Calu3 (cell line): Measurements from ENCODE around the gene FOXO1. TPM values are rescaled to one million over a fixed set of nuclear protein-coding genes. Genes with fewer than 3 reads are reported as not detected.

Source experiments
- BruUV-seq: library from RNA; stranded (reverse); fragments of 400-500 nt; replicated peaks from 2 replicates; lab custom pipeline; 2021; lab: Mats Ljungman, UMichigan
- CTCF ChIA-PET: fragments of 300-600 bp; sonication (Branson Sonifier 250); formaldehyde crosslinking; loops from one replicate; lab custom pipeline; 2022; ENCODE audit warnings: antibody characterized with exemption; lab: Charles Lee
- DNase-seq: peaks from one replicate; pipeline ENCODE4 v3.0.0; 2022
- H3K27ac Mint-ChIP-seq: one replicate; pipeline ENCODE4 v1.8.0; 2022; ENCODE audit warnings: mixed read lengths; ENCODE audit not compliant: unreplicated experiment
- H3K27me3 Mint-ChIP-seq: one replicate; pipeline ENCODE4 v1.8.0; 2022; ENCODE audit warnings: mixed read lengths; ENCODE audit not compliant: unreplicated experiment
- H3K36me3 Mint-ChIP-seq: one replicate; pipeline ENCODE4 v1.8.0; 2022; ENCODE audit warnings: mild to moderate bottlenecking, moderate library complexity, mixed read lengths; ENCODE audit not compliant: insufficient read depth, unreplicated experiment
- H3K4me1 Mint-ChIP-seq: one replicate; pipeline ENCODE4 v1.8.0; 2022; ENCODE audit warnings: mild to moderate bottlenecking, low read depth, mixed read lengths; ENCODE audit not compliant: unreplicated experiment
- H3K4me3 Mint-ChIP-seq: one replicate; pipeline ENCODE4 v1.8.0; 2022; ENCODE audit warnings: mild to moderate bottlenecking, low read depth, moderate library complexity, mixed read lengths; ENCODE audit not compliant: unreplicated experiment
- H3K9me3 Mint-ChIP-seq: one replicate; pipeline ENCODE4 v1.8.0; 2022; ENCODE audit warnings: low read depth, mixed read lengths; ENCODE audit not compliant: unreplicated experiment
- intact Hi-C: fragments of 100-400 bp; cut with micrococcal nuclease; formaldehyde crosslinking; loops from one replicate; pipeline ENCODE4 v1.10.0; 2022; ENCODE audit not compliant: unreplicated experiment
- total RNA-seq: library from RNA; stranded (reverse); gene quantifications from 2 replicates; pipeline ENCODE4 v1.2.3, GENCODE V29; 2022
- TF ChIP-seq, protein P1 (sequence below): fragments of 200-600 bp; IDR thresholded peaks from one replicate; pipeline ENCODE4 v1.8.0; 2022; ENCODE audit warnings: antibody characterized with exemption; ENCODE audit not compliant: unreplicated experiment

The FOXO1 gene
- total RNA-seq, 1 experiment from 2014 or later = 11.3 TPM

- peaks cover 39% of the 10 kb centered on the region for H3K4me1 Mint-ChIP-seq
- BruUV-seq = no TSS peak
- H3K27ac Mint-ChIP-seq = no peak overlapping the region
- DNase-seq = no peak
- no peak overlapping the region for H3K4me3 Mint-ChIP-seq
- TF ChIP-seq, protein P1, sequence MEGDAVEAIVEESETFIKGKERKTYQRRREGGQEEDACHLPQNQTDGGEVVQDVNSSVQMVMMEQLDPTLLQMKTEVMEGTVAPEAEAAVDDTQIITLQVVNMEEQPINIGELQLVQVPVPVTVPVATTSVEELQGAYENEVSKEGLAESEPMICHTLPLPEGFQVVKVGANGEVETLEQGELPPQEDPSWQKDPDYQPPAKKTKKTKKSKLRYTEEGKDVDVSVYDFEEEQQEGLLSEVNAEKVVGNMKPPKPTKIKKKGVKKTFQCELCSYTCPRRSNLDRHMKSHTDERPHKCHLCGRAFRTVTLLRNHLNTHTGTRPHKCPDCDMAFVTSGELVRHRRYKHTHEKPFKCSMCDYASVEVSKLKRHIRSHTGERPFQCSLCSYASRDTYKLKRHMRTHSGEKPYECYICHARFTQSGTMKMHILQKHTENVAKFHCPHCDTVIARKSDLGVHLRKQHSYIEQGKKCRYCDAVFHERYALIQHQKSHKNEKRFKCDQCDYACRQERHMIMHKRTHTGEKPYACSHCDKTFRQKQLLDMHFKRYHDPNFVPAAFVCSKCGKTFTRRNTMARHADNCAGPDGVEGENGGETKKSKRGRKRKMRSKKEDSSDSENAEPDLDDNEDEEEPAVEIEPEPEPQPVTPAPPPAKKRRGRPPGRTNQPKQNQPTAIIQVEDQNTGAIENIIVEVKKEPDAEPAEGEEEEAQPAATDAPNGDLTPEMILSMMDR = no peak
- H3K9me3 Mint-ChIP-seq = no peaks in the 10 kb centered on the region
- intact Hi-C loops = loop anchor here (5.0 kb wide), 1 partner anchor 319 kb away; no protein-coding TSS in a partner anchor
- no peaks in the 10 kb centered on the region for H3K27me3 Mint-ChIP-seq
- CTCF ChIA-PET = no interaction called here
- H3K36me3 Mint-ChIP-seq = no peaks in the 10 kb centered on the region
These were observed 70.0 kb downstream of the FOXO1 start for GRCh38 chr13:40596484-40596883.

DNA sequence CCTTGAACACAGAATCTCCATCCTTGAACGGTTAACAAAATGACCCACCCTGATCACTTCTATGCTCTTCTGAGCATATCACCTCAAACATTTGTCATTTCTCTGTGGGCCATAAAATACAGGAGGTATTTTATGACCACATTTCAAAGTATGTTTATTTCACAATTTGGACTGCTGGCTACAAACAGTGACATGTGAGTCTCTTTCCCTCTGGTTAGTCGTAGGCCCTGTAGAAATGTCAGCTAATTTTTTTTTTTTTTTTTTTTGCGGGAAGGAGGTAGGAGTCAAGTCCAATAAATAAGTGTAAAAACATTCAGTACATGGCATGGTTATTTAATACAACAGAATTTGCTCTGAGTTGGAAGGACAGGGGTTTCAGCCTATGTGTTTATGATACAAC, 70.7 kb downstream of the FOXO1 start:
- H3K4me1 Mint-ChIP-seq = peaks cover 39% of the 10 kb centered on the region
- no peak for DNase-seq
- BruUV-seq = no TSS peak
- CTCF ChIA-PET = no interaction called here
- H3K4me3 Mint-ChIP-seq = no peak overlapping the region
- no peaks in the 10 kb centered on the region for H3K27me3 Mint-ChIP-seq
- intact Hi-C loops = loop anchor here (5.0 kb wide), 1 partner anchor 318 kb away; no protein-coding TSS in a partner anchor
- TF ChIP-seq, protein P1 = no peak
- no peak overlapping the region for H3K27ac Mint-ChIP-seq
- no peaks in the 10 kb centered on the region for H3K36me3 Mint-ChIP-seq
- no peaks in the 10 kb centered on the region for H3K9me3 Mint-ChIP-seq

DNA sequence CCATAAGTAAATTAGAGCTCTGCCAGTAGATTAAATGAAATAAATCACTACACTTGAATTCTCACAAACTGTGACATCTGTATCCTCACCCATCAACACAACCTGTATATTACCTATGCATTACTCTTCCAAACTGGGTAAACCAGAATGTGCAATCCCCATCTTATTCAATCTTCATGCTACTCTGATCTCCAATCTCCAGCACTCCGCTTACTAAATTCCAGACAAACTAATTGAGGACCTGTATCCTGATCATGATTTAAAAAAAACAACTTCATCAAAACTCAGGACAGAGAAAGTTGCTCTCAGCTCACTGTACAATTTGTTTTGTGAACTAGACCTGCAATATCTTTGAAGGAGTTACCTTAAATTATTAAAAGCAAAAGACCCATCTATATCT, 74.4 kb downstream of the FOXO1 start:
- BruUV-seq = no TSS peak

DNA sequence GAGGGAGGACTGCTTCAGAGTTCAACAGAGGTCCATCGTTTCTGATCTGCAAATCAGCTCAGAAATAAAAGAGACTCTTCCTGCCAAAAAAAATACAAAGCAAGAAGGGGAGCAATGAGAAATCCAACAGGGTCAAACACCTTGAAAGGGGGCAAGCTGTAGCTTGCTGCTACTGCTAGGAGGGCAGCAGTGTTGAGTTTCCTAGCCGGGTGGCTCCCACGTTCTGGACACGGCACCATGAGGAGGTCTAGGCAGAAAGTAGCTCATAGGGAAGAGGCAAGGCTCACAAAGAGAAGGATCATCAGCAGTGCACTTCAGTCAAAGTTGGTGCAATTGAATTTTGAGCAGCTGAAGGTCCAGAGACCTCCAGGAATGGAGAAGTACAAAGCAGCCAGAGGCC, 75.3 kb downstream of the FOXO1 start:
- Mint-ChIP-seq H3K9me3 (no peaks in the 10 kb centered on the region), H3K4me1 (peaks cover 11% of the 10 kb centered on the region), H3K27ac (no peak overlapping the region), H3K36me3 (no peaks in the 10 kb centered on the region), H3K27me3 (no peaks in the 10 kb centered on the region), H3K4me3 (no peak overlapping the region)
- CTCF ChIA-PET = no interaction called here
- BruUV-seq = no TSS peak
- intact Hi-C loops = no loop called here
- no peak for DNase-seq
- TF ChIP-seq, protein P1 = no peak

More for the DNA sequence above, 74.4 kb downstream of the FOXO1 start:
- peaks cover 17% of the 10 kb centered on the region for H3K4me1 Mint-ChIP-seq
- TF ChIP-seq, protein P1 = no peak
- no peak overlapping the region for H3K4me3 Mint-ChIP-seq
- H3K9me3 Mint-ChIP-seq = no peaks in the 10 kb centered on the region
- DNase-seq = no peak
- no peak overlapping the region for H3K27ac Mint-ChIP-seq
- H3K27me3 Mint-ChIP-seq = no peaks in the 10 kb centered on the region
- CTCF ChIA-PET = no interaction called here
- intact Hi-C loops = no loop called here
- H3K36me3 Mint-ChIP-seq = no peaks in the 10 kb centered on the region
